Subcutaneous adipose tissue (tissue), 4 donors: ENCODE measurements around the gene CEP72. TPM values are rescaled to one million over a fixed set of nuclear protein-coding genes. Genes with fewer than 3 reads are reported as not detected.

Experiments
- CTCF ChIP-seq: fragments of 450-650 bp; IDR thresholded peaks from one replicate; pipeline ENCODE4 v1.5.1; 2016; ENCODE audit warnings: low read depth, mild to moderate bottlenecking, control low read depth, antibody characterized with exemption, moderate library complexity
- total RNA-seq, 4 donors: library from RNA; depleted of rRNA; stranded (reverse); fragments of >200 nt; gene quantifications; one replicate each; pipeline ENCODE4 v1.1.0, GENCODE V29; 2016

The CEP72 gene
- total RNA-seq, 4 donors from 2014 or later: 1.8 to 5.3 (median 2.9) TPM

- TF ChIP-seq CTCF: no peak
These were observed 25.7 kb downstream of the CEP72 start for GRCh38 chr5:637581-638450.

- no peak for TF ChIP-seq CTCF
These were observed 26.5 kb downstream of the CEP72 start for GRCh38 chr5:638501-639252.

- no peak for TF ChIP-seq CTCF
These were observed 27.1 kb downstream of the CEP72 start for GRCh38 chr5:639253-639530.

- TF ChIP-seq CTCF: no peak
These were observed 27.6 kb downstream of the CEP72 start for GRCh38 chr5:639584-640213.

- no peak for TF ChIP-seq CTCF
These were observed 28.6 kb downstream of the CEP72 start for GRCh38 chr5:640461-641330.

GRCh38 chr5:641331-641765, 29.2 kb downstream of the CEP72 start:
- no peak for TF ChIP-seq CTCF
